GM12874 (cell line): ENCODE results near the gene MRPS12.

Experiments
- TF ChIP-seq, protein P1 (sequence below): IDR thresholded peaks from 2 replicates; pipeline ENCODE4 v1.5.1; 2011; ENCODE audit warnings: low read depth, mild to moderate bottlenecking, control low read depth, low read length, moderate library complexity; ENCODE audit not compliant: insufficient read depth

The MRPS12 gene

DNA sequence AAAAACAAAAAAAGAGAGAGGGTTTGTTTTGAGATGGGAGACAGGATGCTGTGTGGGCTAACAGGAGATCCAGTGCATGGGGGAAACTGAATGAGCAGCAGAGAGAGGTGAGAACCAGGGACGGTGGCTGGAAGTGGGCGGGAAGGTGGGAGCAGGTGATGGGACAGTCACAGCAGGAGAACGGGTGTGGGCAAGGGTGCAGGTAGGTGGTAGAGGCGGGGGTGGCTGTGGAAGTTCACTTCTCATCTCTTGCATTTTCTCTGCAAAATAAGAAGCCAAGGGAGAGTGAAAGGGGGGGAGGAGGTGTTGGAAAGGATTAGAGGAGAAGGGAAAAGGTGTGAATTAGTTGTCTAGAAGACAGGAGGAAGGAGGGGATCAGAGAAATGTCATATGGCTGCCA, 22.9 kb downstream of the MRPS12 start:
- TF ChIP-seq, protein P1, sequence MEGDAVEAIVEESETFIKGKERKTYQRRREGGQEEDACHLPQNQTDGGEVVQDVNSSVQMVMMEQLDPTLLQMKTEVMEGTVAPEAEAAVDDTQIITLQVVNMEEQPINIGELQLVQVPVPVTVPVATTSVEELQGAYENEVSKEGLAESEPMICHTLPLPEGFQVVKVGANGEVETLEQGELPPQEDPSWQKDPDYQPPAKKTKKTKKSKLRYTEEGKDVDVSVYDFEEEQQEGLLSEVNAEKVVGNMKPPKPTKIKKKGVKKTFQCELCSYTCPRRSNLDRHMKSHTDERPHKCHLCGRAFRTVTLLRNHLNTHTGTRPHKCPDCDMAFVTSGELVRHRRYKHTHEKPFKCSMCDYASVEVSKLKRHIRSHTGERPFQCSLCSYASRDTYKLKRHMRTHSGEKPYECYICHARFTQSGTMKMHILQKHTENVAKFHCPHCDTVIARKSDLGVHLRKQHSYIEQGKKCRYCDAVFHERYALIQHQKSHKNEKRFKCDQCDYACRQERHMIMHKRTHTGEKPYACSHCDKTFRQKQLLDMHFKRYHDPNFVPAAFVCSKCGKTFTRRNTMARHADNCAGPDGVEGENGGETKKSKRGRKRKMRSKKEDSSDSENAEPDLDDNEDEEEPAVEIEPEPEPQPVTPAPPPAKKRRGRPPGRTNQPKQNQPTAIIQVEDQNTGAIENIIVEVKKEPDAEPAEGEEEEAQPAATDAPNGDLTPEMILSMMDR, result no peak

DNA sequence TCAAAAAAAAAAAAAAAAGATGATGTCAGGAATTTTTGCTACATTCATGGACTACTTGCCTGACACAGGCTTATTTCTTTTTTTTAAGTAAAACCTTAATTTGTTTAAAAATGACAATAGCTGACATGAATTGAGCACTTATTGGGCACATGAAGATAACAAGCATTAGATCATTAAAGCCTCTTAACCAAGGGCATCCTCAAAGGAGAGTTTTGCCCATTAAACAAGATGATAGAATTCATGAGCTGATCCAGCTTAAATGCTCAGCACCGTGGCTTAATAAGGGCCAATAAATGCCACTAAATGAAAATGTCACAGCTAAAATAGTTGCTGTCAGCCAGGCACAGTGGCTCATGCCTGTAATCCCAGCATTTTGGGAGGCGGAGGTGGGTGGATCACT, 25.5 kb downstream of the MRPS12 start:
- TF ChIP-seq, protein P1, result no peak

DNA sequence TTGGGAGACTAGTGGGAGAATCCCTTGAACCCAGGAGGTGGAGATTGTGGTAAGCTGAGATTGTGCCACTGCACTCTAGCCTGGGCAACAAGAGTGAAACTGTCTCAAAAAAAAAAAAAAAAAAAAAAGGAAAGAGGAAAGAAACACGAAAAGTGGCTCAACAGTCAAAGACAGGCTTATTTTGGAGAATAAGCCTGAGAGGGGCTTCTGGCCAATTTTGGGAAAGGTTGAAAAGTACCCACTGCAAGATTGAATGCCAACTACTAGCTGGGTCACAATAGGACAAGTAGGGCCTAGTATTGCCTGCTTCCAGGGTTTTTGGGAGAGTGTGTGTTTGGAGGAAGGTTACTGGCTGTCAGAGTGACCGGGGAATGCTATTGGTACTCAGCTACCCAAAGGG, 27.6 kb downstream of the MRPS12 start:
- TF ChIP-seq, protein P1, result no peak

DNA sequence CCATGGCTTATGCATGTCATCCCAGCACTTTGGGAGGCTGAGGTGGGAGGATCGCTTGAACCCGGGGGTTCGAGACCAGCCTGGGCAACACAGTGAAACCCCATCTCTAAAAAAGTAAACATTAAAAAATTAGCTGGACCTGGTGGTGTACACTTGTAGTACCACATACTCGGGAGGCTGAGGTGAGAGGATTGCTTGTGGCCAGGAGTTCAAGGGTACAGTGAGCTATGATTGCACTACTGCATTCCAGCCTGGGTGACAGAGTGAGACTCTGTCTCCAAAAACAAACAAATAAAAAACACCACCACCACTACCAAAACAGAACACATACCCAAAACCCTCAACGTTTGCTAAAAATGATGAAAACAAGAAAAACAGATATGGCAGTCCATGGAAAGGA, 28.9 kb downstream of the MRPS12 start:
- TF ChIP-seq, protein P1, result no peak

DNA sequence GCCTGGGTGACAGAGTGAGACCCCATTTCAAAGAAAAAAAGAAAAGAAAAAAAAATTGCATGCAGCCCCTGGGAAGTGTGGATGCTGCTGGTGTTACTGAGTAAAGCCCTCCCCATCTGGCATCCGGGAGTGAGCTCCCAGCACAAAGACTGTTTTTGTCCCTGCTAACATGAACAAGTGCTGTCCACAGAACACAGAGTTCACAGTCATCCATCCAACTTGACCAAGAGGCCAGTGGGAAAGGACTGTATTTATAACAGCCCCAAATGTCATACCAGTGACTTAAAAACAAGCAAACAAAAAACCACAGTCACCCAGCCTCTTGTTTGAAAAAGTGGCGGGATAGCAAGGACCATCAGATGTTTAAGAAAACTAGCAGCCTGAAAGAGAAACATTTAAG, 34.0 kb downstream of the MRPS12 start:
- TF ChIP-seq, protein P1, result no peak

- TF ChIP-seq, protein P1, result no peak
These were observed 40.2 kb downstream of the MRPS12 start for GRCh38 chr19:38970664-38971532.

DNA sequence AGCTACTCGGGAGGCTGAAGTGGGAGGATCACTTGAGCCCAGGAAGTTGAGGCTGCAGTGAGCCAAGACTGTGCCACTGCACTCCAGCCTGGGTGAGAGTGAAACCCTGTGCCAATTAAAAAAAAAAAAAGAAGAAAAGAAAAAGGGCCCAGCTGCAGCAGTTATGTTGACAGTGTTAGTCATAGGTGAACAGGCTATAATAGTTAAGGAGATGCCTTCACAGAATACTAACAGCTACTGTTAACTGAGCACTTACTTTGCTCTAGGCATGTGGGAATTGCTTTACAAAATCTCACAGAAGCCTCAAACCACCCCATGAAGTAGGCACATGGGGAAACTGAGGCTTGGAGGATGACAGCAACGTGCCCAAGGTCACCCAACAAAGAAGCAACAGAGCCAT, 40.9 kb downstream of the MRPS12 start:
- TF ChIP-seq, protein P1, result no peak
